Measurements from ENCODE around the gene ST14.

- no peak for TF ChIP-seq CTCF (IDR thresholded peaks at IDR 0.05)
- TF ChIP-seq POLR2A (IDR thresholded peaks at IDR 0.05), result no peak
These were observed 40.2 kb downstream of the ST14 start for GRCh38 chr11:130199792-130200191.

All from adrenal gland (tissue), 5 donors.